Measurements from ENCODE around the gene SPINK2.

SPINK2 gene

GRCh38 chr4:56821381-56822243, at the start of gene SPINK2:
Gene SPINK2, minus strand, starts transcription at chr4:56821701. Its CDS starts 39 bp downstream, at chr4:56821662.
- Histone ChIP-seq H3K4me1 (ENCODE audit: control insufficient read depth, low read length) (peaks cover 11% of the 10 kb centered on the region), H4K20me1 (ENCODE audit: control insufficient read depth, insufficient read depth, low read depth, low read length) (no peaks in the 10 kb centered on the region), H3K36me3 (ENCODE audit: control insufficient read depth, low read length) (no peaks in the 10 kb centered on the region), H3F3A (ENCODE audit: control insufficient read depth, insufficient read depth) (no peaks in the 10 kb centered on the region), H3K4me3 (ENCODE audit: low read length) (peak within 1 kb of the TSS; percentile 75), H3K27ac (ENCODE audit: low read depth, low read length) (no peak within 1 kb of the TSS), H3K79me2 (ENCODE audit: control insufficient read depth, low read length) (no peaks in the 10 kb centered on the region), H3K9me2 (replicated peaks; ENCODE audit: control insufficient read depth, low read length) (no peaks in the 10 kb centered on the region), H3K4me2 (ENCODE audit: low read length) (peak within 1 kb of the TSS; percentile 84), H3K27me3 (ENCODE audit: control insufficient read depth, low read length) (peaks cover 10% of the 10 kb centered on the region), H3K9me3 (ENCODE audit: control insufficient read depth, insufficient read depth, low read length) (no peaks in the 10 kb centered on the region)
- no peak for TF ChIP-seq EZH2phosphoT487 (IDR thresholded peaks at IDR 0.05; ENCODE audit: borderline replicate concordance, low read length)
- peak; percentile 38 for TF ChIP-seq CTCF (IDR thresholded peaks at IDR 0.05; ENCODE audit: low read depth, low read length, poor library complexity, severe bottlenecking)

GRCh38 chr4:56870946-56871345, 49.4 kb upstream of the SPINK2 start:
- Histone ChIP-seq H4K20me1 (ENCODE audit: control insufficient read depth, insufficient read depth, low read depth, low read length) (no peaks in the 10 kb centered on the region), H3K27ac (ENCODE audit: low read depth, low read length) (no peak overlapping the region), H3K27me3 (ENCODE audit: control insufficient read depth, low read length) (no peaks in the 10 kb centered on the region), H3K4me2 (ENCODE audit: low read length) (peak overlapping the region; percentile 25; the same call in 1 of the 2 replicates), H3K79me2 (ENCODE audit: control insufficient read depth, low read length) (no peaks in the 10 kb centered on the region), H3K9me3 (ENCODE audit: control insufficient read depth, insufficient read depth, low read length) (no peaks in the 10 kb centered on the region), H3F3A (ENCODE audit: control insufficient read depth, insufficient read depth) (0 out of 2 replicates have a peak, but pooled peaks cover 3% of the 10 kb centered on the region), H3K4me3 (ENCODE audit: low read length) (no peak overlapping the region), H3K9me2 (replicated peaks; ENCODE audit: control insufficient read depth, low read length) (no peaks in the 10 kb centered on the region), H3K4me1 (ENCODE audit: control insufficient read depth, low read length) (peaks cover 18% of the 10 kb centered on the region), H3K36me3 (ENCODE audit: control insufficient read depth, low read length) (no peaks in the 10 kb centered on the region)
- TF ChIP-seq CTCF (IDR thresholded peaks at IDR 0.05; ENCODE audit: low read depth, low read length, poor library complexity, severe bottlenecking) = no peak
- TF ChIP-seq EZH2phosphoT487 (IDR thresholded peaks at IDR 0.05; ENCODE audit: borderline replicate concordance, low read length) = no peak

- Histone ChIP-seq H3K36me3 (ENCODE audit: control insufficient read depth, low read length) (no peaks in the 10 kb centered on the region), H3F3A (ENCODE audit: control insufficient read depth, insufficient read depth) (no peaks in the 10 kb centered on the region), H3K27ac (ENCODE audit: low read depth, low read length) (no peak overlapping the region), H3K27me3 (ENCODE audit: control insufficient read depth, low read length) (no peaks in the 10 kb centered on the region), H3K9me2 (replicated peaks; ENCODE audit: control insufficient read depth, low read length) (no peaks in the 10 kb centered on the region), H3K4me2 (ENCODE audit: low read length) (no peak overlapping the region), H3K4me3 (ENCODE audit: low read length) (no peak overlapping the region), H3K4me1 (ENCODE audit: control insufficient read depth, low read length) (peaks cover 12% of the 10 kb centered on the region), H3K79me2 (ENCODE audit: control insufficient read depth, low read length) (no peaks in the 10 kb centered on the region), H4K20me1 (ENCODE audit: control insufficient read depth, insufficient read depth, low read depth, low read length) (no peaks in the 10 kb centered on the region), H3K9me3 (ENCODE audit: control insufficient read depth, insufficient read depth, low read length) (no peaks in the 10 kb centered on the region)
- TF ChIP-seq EZH2phosphoT487 (IDR thresholded peaks at IDR 0.05; ENCODE audit: borderline replicate concordance, low read length) = no peak
- no peak for TF ChIP-seq CTCF (IDR thresholded peaks at IDR 0.05; ENCODE audit: low read depth, low read length, poor library complexity, severe bottlenecking)
Measured at GRCh38 chr4:56863441-56864139, 42.1 kb upstream of the SPINK2 start.
